MM.1S (cell line): ENCODE data around the gene ALS2.

Experiments used
- EZH2 ChIP-seq: fragments of 300-600 bp; sonication (generic); optimal IDR thresholded peaks from 2 replicates; pipeline ENCODE3; 2017; ENCODE audit warnings: low read depth, mild to moderate bottlenecking, antibody characterized with exemption, low read length, mixed read lengths
- TF ChIP-seq, protein P1 (sequence below): fragments of 300-600 bp; sonication (generic); IDR thresholded peaks from 2 replicates; pipeline ENCODE4 v1.5.1; 2016; ENCODE audit warnings: antibody characterized with exemption, low read length, mixed read lengths

DNA sequence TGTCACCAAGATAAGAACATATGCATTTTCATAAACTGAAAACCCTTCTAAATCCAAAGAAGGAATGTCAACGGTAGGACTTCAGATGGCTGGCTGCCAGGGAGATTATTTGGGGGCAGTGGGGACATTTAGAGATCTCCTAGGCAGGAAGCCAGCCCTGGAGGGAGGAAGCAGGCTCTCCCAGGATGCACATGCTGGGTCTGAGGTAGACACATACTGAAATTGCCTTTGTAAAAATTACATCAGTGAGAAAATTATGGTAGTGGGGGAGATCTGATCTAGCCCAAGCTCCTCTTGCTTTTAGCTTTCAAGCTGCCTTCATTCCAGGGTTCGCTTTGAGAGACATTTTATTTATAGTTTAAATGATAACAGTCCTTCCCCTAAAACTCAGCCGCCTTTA, 106.4 kb downstream of the ALS2 start:
- TF ChIP-seq, protein P1, sequence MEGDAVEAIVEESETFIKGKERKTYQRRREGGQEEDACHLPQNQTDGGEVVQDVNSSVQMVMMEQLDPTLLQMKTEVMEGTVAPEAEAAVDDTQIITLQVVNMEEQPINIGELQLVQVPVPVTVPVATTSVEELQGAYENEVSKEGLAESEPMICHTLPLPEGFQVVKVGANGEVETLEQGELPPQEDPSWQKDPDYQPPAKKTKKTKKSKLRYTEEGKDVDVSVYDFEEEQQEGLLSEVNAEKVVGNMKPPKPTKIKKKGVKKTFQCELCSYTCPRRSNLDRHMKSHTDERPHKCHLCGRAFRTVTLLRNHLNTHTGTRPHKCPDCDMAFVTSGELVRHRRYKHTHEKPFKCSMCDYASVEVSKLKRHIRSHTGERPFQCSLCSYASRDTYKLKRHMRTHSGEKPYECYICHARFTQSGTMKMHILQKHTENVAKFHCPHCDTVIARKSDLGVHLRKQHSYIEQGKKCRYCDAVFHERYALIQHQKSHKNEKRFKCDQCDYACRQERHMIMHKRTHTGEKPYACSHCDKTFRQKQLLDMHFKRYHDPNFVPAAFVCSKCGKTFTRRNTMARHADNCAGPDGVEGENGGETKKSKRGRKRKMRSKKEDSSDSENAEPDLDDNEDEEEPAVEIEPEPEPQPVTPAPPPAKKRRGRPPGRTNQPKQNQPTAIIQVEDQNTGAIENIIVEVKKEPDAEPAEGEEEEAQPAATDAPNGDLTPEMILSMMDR: no peak
- no peak for TF ChIP-seq EZH2
